ENCODE results near the gene PDE6B.
A peak's percentile ranks its signal among the peaks of the same experiment; 100 is the strongest.
"Not testable (repeated sequence)": the region's sequence is repeated elsewhere in the genome, so short reads cannot be mapped to it uniquely, and the experiment has no call there.

The PDE6B gene

DNA sequence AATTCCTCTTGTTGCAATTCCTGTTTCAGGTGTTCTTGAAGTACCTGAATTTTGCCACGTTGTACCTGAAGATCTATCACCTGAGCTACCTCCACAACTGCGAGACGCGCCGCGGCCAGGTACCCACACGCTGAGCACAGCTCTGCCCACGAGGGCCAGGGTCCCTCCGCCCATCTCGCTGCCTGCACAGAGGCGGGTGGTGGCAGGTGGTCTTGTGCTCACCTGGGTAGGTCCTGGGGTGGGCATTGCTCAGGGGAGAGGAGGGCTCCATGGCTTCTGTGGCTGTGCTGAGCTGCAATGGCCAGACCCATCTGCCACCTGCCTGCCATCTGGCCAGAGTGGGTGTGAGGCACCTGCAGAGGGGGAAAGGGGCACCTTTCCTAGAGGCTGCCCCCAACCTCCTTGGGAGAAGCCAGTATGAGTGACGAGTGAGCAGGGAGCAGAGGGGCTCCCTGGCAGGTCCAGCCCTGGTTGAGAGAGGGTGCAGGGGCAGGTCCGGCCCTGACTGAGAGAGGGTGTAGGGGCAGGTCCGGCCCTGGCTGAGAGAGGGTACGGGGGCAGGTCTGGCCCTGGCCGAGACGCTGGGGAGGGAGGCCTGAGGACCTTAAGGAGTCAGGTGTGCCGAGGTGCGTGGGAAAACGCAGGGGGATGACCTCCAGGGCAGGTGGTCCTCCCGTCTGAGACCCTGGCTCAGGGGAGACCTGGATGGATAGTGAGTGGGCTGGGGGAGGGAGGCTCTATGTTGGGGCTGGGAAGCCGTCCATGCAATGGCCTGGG lies 10.7 kb downstream of the PDE6B start:
- no peak for DNase-seq (ENCODE audit: low spot score)

- no peak for DNase-seq (ENCODE audit: low spot score)
Observed at GRCh38 chr4:636628-637159, 11.3 kb downstream of the PDE6B start.

GRCh38 chr4:637536-638280 lies 12.3 kb downstream of the PDE6B start:
- DNase-seq (ENCODE audit: low spot score) = peak; percentile 20

- not testable (repeated sequence) for DNase-seq (ENCODE audit: low spot score)
Observed at GRCh38 chr4:642366-642765, 17.0 kb downstream of the PDE6B start.

- no peak for DNase-seq (ENCODE audit: low spot score)
Observed at GRCh38 chr4:646460-646859, 21.1 kb downstream of the PDE6B start.

- no peak for DNase-seq (ENCODE audit: low spot score)
Observed at GRCh38 chr4:647481-647880, 22.1 kb downstream of the PDE6B start.

DNA sequence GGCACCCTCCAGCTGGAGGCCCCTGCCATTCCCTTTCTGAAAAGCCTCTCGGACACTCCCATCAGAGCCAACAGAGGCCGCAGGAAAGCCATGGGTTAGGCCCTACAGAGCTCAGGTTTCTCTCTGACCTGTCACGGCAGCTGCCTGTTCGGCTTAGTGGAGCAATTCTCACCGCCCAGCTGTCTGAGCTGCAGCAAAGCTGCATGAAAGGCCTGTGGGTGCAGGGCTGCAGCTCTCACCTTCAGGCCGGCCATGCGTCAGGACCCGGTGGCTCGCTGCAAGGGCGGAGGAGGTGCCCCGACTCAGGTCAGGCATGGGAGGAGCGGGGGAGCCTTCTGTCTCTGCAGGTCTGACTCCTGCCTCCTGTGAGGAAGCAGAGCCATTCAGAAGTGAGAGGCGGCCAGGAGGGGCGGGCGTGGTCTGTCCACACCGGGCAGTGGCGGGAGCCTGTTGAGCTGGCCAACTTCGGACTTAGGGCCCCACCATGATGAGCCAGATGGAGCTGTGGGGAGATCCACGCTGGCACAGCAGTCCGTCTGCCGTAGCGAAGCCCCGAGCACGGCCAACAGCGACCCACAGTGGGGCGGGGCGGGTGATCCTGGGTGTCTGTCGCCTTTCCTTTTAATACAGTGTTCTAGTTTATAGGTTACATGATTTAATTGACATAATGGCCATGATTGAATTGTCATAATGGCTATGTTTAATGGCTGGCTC lies 23.4 kb downstream of the PDE6B start:
- no peak for DNase-seq (ENCODE audit: low spot score)

DNA sequence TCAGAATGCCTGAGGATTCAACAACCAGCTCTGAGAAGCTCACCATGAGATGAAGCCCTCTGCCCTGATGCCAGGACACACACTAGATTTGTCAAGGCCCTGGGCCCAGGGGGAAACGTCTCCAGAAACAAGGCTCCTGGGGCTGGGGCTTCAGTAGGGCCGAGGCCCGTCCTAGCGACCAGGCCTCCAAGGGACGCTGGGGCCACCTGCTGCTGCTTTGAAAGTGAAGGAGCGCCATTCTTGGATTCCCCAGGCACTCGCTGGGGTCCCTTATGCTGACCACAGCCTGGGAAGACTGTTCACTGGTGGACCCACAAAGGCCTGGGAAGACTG lies 23.9 kb downstream of the PDE6B start:
- no peak for DNase-seq (ENCODE audit: low spot score)

DNA sequence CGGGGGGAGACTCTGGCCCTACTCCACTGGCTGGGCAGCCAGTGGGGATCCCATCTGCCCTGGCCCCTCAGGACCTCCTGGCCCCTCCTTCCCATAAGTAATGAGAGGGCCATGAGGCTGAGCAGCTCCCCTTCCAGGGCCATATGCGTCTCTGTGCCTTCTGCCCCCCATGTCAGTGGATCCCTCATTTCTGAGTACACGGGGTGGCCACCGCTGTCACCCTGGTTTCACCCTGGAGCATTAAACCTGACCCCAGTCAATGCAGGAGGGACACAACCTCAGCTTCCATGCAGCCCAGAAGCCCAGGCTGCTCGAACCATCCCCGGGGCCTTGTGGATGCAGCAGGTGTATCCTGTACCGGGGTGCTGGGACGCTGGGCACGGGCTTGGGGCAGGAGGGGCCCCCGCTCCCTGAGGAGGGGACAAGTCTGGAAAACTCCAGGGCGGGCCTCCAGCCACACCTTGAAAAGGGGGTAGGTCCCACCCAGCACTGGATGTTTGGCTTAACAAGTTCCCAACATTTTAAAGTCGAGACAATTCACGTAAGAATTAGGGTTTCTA lies 24.5 kb downstream of the PDE6B start:
- no peak for DNase-seq (ENCODE audit: low spot score)

GRCh38 chr4:650461-650860 lies 25.1 kb downstream of the PDE6B start:
- no peak for DNase-seq (ENCODE audit: low spot score)

GRCh38 chr4:650951-651883 lies 25.8 kb downstream of the PDE6B start:
- peak; percentile 91 for DNase-seq (ENCODE audit: low spot score)

DNA sequence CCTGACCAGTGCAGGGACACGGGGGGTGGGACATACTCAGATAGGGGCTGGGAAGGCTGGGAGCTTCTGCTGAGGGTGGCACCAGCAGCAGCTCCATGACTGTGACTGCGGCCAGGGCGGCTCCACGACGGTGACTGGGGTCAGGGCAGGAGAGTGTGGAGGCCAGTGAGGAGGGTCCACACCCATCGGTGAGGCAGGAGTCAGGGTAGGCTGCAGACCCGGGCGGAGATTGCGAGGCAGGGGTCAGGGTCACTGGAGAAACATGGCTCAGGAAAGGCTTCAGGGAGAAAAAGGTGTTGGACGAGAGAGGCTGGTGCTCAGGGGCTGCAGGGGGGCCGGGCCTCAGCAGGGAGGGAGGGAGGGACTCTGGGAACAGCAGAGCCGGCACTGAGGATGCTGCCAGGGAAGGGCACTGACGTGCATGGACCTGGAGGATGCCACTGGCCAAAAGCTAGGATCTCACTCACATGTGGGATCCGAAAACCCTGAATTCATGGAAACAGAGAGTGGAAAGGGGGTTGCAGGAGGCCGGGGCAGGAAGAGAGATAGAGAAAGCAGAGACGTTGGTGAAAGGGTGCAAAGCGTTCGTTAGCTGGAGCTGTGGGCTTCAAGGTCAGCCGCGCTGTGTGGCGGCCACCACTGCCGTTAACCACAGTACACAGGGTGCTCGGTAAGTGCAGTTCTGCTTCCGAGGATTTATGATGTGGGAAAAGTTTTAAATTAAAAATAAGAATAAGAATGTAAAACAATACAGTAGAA lies 26.7 kb downstream of the PDE6B start:
- DNase-seq (ENCODE audit: low spot score) = no peak

DNA sequence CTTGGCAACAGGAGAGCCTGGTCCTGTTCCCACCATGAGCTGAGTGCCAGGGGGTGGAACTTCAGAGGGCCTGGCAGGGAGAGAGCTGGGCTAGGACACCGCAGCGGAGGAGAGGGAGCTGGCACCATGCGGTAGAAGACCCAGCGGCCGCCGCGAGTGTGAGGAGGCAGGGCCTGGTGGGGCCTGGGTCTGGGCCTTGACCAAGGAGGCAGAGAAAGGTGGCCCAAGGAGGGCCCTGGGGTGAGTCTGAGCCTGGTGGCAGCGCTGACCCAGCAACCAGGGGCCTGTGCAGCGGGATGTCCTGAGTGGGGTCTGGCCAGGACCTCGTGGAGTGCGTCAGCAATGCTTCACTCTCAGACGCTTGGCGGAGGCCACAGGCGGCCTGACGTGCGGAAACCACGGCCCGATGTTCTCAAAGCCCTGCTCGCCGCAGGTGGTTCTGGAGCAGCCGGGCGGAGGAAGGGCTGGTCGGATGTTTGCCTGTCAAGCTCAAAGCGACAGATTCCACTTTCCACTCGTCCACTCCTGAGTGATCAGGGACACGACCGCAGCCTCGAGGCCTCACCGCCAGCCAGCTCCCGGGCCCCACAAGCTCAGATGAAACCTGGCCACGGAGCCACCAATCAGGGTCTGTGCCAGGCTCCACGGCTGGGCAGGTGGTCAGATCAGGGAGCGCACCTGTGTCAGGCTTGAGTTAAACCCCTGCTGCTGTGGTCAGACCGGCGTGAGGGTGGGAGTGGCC lies 27.9 kb downstream of the PDE6B start:
- DNase-seq (ENCODE audit: low spot score) = no peak

DNA sequence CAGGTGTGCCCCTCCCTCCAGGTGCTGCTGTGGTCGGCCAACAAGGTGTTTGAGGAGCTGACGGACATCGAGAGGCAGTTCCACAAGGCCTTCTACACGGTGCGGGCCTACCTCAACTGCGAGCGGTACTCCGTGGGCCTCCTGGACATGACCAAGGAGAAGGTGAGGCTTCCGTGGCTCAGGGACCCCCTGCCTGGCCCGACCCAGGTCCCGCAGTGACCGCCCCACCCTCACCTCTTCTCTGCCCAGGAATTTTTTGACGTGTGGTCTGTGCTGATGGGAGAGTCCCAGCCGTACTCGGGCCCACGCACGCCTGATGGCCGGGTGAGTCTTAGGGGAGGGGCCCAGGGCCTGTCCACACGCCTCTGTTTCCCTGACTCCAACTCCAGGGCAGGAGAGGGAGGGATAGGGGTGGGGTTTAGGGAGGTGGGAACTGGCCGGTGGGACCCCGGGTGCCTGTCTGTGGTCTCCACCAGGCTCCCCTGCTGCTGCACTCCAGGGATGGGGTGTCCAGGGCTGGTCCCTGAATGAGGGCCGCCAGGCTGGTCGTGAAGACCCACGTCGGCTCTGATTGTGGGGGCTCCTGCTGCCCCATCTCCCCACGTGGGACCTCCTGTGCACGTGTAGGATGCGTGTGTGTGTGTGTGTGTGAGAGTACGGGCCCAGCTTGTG lies 28.6 kb downstream of the PDE6B start:
- DNase-seq (ENCODE audit: low spot score) = no peak

- no peak for DNase-seq (ENCODE audit: low spot score)
Observed at GRCh38 chr4:654503-654845, 29.1 kb downstream of the PDE6B start.

DNA sequence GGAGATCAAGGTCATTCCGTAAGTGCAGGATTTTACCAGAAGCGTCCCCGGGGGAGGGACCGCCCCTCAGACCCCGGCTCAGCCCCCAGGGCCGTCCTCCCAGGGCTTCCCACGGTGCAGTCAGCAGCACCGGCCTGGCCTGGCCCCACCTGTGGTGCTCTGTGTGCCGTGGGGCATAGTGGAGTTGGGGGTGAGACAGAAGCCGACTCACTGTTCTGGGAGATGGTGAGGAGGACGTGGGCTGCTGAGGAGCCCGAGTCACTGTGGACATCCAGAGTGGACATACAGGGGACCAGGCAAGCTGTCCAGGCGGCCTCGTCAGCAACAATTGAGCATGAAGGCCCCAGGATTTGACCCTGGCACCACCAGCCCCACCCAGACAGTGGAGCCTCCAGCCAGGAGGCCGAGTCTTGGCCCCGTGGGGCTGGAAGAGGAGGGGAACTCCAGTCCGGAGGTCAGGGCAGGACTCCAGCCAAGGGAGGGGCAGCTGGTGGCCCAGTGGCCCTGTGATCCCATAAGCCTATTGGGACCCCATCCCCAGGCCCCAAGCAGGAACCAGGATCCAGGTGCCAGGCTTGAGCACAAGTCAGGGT lies 29.6 kb downstream of the PDE6B start:
- peak; percentile 77 for DNase-seq (ENCODE audit: low spot score)

DNA sequence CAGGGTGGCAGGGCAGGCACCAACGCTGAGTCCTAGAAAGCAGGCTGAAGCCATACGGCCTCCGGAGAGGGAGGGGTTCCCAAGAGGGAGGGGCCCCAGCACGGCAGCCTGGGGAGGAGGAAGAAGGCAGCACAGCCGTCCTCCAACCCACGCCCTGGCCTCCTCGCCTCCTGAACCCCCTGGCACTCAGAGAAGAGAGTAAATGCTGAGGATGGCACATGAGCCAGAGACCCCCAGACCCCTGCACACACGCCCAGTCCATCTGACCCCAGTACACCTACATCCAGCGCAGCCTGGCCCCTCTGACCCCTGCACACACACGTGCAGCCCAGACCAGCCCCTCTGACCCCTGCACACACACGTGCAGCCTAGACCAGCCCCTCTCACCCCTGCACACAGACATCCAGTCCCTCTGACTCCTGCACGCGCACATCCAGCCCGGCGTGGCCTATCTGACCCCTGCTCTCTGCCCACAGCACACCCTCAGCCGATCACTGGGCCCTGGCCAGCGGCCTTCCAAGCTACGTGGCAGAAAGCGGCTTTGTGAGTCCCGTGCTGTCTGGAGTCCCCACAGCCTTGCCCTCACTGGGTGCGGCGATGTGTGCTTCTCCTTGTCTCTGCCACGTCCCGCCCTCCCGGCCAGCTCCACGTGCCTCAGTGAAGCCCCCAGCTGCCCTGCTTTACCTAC lies 30.2 kb downstream of the PDE6B start:
- DNase-seq (ENCODE audit: low spot score) = no peak
